Esophagus muscularis mucosa (tissue), 4 donors: ENCODE measurements around the gene ULK4.
"Not testable (repeated sequence)": the region's sequence is repeated elsewhere in the genome, so short reads cannot be mapped to it uniquely, and the experiment has no call there.

Experiments used
- CTCF ChIP-seq, 3 experiments: fragments of 200-600 bp in 2 of 3; fragments of 450-650 bp in 1 of 3; sonication (generic) in 2 of 3; IDR thresholded peaks; one replicate each; pipeline ENCODE4 v1.5.1; 2017 to 2019; ENCODE audit warnings: antibody characterized with exemption in 3 of 3, mild to moderate bottlenecking in 2 of 3, moderate library complexity in 1 of 3
- EP300 ChIP-seq: sonication (generic); formaldehyde crosslinking; IDR thresholded peaks from one replicate; pipeline ENCODE4 v1.6.1; 2017; ENCODE audit warnings: antibody characterized with exemption
- POLR2AphosphoS5 ChIP-seq, 2 donors: sonication (generic); formaldehyde crosslinking; IDR thresholded peaks; one replicate each; pipeline ENCODE4 v1.6.1; 2017; ENCODE audit warnings: antibody characterized with exemption in 2 of 2

- TF ChIP-seq POLR2AphosphoS5 (IDR thresholded peaks at IDR 0.05); CTCF (IDR thresholded peaks at IDR 0.05); EP300: not testable (repeated sequence)
Measured at GRCh38 chr3:41709213-41709612, 252.7 kb downstream of the ULK4 start.
